GM19324 (cell line): ENCODE data around the gene SCARF2.
"Not testable (repeated sequence)": the region's sequence is repeated elsewhere in the genome, so short reads cannot be mapped to it uniquely, and the experiment has no call there.

Source experiments
- ATAC-seq: cut with Tn5 transposase; IDR thresholded peaks from one replicate; pipeline ENCODE4 v1.9.1; 2021; ENCODE audit warnings: mild to moderate bottlenecking, moderate library complexity; ENCODE audit not compliant: unreplicated experiment, low FRiP score

Gene SCARF2

DNA sequence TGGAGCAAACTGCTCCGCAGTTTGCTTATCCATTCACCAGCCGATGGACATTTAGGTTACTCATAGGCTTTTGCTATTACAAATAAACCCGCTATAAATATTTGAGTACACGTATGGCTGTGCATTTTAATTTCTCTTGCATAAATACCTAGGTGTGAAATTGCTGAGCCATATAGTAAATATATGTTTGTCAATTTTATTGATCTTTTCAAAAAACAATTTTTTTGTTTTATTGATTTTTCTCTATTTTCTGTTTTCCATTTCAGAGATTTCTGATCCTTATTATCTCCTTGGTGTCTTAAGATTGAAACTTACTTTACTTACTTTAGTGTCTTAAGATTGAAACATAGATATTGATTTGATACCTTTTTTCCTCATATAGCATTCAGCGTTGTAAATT is 39.2 kb downstream of the SCARF2 start:
- ATAC-seq, result no peak

- no peak for ATAC-seq
Observed at GRCh38 chr22:20397498-20397897, 40.1 kb downstream of the SCARF2 start.

GRCh38 chr22:20396639-20397038 is 41.0 kb downstream of the SCARF2 start:
- ATAC-seq, result no peak

DNA sequence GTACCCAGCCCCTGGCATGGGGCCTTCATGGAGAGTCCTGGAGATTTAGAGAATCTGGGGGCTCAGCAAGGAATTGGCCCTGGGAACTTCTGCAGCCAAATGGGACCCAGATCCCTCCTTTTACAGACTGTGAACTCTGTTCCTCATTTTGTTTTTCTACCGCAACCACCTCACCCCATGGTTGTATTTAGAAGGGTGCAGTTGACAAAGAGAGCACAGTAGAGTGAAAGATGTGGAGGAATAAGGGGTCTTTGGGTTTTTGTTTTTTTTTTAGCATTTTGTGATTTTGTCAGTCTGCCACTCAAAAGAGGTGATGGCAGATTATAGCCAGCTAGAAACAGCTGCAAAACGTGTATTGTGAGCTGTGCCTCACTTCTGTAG is 41.7 kb downstream of the SCARF2 start:
- no peak for ATAC-seq

DNA sequence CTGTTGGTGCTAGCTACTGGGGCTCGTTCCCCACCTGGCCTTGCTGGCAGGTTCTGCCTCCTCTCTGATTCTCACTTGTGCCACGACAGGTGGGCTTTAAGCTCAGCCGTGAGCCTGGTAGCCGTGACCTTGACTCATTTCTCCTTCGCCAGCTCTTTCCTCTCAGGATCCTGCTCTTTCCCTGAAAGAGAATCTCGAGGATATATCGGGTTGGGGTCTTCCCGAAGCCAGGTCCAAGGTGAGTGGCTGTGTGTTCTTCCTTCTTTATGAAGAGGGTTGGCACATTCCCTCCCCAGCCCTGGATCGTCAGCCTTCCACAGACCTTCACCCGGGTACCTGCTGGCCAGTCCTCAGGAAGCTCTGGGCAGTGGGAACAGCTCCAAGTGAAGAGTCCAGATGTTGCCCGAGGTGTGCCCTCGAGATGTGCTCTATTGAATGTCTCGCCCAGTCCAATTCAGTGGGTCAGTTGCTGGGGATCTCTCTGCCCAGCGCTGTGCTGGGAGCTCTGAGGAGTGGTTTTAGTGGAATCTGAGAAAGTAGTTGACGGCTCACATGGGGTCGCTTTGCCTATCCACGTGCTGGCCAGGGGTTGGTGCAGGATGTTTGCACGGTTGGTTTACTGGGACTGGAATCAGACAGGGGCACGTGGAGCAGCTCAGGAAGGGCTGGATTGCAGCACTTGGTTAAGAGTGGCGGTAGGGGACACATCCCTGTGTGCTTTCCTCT is 42.3 kb downstream of the SCARF2 start:
- ATAC-seq, result no peak

DNA sequence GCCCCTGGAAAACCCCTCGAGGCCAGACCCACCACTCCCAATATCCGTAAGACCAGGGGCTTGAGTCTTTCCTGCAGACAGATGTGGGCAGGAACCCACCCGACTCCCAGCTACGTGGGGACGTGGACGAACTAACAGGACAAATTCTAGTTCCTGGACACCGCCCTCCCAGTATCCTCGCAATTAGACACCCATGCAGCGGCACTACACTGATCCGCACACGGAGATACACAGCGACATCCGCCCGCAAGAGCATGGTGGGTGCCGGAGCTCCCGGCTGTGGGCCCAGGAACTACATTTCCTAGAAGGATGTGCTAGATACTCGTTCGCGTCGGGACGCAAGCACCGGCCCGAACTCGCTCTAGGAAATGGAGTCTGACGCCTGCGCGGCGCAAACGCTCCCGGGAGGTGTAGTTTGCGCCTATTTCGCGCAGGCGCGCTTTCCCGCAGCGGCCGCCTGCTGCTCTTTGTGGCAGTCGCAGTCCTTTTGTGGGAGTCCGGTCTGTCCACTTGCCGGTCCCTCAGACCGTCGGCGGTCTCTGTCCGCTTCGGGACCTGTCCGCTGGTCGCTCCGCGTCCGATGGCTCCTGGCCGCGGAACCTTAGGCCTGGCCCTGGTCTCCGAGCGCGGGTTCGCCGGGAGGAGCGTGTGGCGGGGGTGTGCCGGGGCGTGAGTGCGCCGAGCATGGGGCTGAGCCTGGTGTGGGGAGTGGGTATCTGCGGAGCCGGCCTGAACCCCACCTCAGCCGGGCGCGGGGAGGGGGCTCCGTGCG is 43.7 kb downstream of the SCARF2 start, which contains the start of gene ZNF74:
Gene ZNF74 (plus strand): TSS at position 447 of the 772 bp plus-strand sequence. CDS start 478 bp downstream, outside the sequence.
- peak; percentile 83 for ATAC-seq

DNA sequence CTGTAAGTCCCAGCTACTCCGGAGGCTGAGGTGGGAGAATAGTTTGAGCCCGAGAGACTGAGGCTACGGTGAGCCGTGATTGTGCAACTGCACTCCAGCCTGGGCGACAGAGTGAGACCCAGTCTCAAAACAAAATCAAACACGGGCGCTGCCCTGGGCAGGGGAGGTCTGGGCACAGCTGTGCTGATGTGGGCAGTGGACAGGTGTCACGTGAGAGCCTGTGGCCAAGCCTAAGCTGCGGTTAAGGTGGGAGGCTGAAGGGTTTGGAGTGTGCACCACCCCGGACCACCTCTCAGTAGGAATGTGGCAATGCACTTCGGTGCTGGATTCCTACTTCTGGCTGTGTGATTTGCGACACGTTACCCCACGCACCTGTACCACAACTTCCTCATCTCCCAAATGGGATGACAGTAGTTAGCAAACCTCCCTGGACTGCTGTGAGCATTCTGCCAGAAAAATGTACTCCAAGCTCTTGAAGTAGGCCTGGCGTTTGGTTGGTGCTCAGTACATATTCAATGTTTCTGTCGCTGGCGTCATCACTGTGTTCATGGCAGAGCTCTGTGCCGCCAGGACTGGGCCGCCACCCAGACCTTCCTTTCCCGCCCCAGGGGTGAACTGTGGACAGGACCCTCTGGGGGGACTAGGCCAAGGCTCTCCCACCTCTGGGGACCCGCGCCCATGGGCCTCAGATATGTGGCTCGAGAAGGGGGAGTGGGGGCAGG is 44.5 kb downstream of the SCARF2 start:
- no peak for ATAC-seq

DNA sequence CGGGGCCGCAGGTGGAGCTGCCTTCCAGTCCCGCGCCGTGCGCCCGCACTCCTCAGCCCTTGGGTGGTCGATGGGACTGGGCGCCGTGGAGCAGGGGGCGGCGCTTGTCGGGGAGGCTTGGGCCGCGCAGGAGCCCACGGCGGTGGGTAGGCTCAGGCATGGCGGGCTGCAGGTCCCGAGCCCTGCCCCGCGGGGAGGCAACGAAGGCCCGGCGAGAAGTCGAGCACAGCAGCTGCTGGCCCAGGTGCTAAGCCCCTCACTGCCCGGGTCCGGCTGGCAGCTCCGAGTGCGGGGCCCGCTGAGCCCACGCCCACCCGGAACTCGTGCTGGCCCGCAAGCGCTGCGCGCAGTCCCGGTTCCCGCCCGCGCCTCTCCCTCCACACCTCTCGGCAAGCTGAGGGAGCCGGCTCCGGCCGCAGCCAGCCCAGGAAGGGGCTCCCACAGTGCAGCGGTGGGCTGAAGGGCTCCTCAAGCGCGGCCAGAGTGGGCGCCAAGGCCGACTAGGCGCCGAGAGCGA is 45.2 kb downstream of the SCARF2 start:
- not testable (repeated sequence) for ATAC-seq

DNA sequence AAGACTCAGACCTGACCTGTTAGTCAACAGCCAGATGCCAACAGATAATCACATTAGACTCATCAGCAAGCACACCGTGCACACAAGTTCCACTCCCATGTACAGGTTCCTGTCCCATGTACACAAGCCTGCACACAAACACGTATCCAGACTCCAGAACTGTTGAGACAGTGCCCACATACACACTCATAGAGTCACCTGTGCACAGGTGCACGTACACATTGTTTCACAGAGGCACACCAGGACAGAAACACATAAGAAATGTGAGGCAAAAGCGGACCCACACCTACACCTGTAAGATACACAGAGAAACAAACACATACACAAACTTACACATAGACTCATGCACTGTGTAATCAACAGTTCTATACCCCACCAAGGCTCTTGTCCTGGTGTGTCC is 46.4 kb downstream of the SCARF2 start:
- no peak for ATAC-seq

- ATAC-seq, result no peak
Observed at GRCh38 chr22:20390394-20390907, 47.2 kb downstream of the SCARF2 start.

- no peak for ATAC-seq
Observed at GRCh38 chr22:20389288-20389687, 48.3 kb downstream of the SCARF2 start.

- no peak for ATAC-seq
Observed at GRCh38 chr22:20388200-20388599, 49.4 kb downstream of the SCARF2 start.

DNA sequence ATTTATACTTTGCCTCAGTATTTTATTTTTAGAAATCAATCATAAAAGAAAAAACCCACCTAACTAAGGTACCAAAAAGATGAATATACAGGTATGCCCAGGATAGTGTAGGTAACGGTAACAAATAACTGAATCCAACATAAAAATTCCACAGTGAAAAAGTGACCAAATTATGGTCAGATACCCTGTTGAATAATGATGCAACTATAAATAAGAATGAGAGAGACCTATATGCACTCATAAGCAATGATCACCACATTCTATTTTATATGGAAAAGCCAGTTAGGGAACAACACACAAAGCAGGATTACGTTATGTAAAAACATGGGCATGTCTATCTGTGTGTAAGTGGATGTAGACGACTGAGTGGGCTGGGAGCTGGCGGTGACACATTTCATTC is 50.7 kb downstream of the SCARF2 start:
- no peak for ATAC-seq

DNA sequence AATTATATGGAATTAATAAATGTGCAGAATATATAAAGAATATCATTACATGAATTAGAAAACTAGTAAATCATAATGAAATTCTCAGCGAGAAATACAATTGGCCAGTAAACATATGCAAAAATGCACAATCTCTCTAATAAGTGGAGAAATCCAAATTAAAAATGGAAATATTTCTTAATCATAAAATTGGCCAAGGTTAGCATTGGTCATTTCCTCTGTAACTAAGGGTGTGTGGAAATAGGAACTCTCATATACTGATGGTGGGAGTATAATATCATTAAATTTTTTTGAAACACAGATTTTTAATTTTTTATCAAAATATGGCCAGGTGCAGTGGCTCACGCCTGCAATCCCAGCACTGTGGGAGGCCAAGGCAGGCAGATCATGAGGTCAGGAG is 51.3 kb downstream of the SCARF2 start:
- ATAC-seq, result no peak

- no peak for ATAC-seq
Observed at GRCh38 chr22:20384865-20385264, 52.8 kb downstream of the SCARF2 start.

DNA sequence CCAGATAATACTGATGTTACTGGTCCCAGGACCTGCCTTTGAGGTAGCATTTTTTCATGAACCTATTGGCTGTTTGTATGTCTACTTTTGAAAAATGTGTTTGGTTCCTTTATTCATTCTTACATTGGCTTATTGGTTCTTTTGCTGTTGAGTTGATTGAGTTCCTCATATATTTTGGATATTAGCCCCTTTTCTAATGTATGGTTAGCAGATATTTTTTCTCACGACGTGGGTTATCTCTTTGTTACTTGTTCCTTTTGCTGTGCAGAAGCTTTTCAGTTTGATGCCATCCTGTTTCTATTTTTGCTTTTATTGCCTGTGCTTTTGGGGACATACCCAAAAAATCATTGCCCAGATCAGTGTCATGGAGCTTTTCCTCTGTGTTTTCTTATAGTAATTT is 53.5 kb downstream of the SCARF2 start:
- ATAC-seq, result no peak

GRCh38 chr22:20383538-20383937 is 54.1 kb downstream of the SCARF2 start:
- no peak for ATAC-seq

DNA sequence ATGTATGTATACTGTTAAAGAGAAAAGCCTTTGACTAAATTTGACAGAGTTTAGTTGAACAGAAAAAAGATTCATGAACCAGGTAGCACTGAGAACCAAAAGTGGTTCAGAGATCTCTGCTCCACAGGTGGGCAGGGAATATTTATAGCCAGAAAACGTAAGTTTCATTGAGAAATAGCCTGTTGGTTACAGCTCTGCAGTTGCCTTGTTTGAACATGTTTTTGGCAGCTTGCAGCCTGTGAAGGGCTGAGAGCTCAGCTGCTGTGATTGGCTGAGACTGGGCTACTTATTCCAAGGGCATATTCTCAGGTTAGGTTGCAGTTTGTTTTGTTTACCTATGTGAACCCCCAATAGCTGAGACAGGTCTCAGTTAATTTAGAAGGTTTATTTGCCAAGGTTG is 57.1 kb downstream of the SCARF2 start:
- ATAC-seq, result no peak

GRCh38 chr22:20378684-20379083 is 58.9 kb downstream of the SCARF2 start:
- not testable (repeated sequence) for ATAC-seq

DNA sequence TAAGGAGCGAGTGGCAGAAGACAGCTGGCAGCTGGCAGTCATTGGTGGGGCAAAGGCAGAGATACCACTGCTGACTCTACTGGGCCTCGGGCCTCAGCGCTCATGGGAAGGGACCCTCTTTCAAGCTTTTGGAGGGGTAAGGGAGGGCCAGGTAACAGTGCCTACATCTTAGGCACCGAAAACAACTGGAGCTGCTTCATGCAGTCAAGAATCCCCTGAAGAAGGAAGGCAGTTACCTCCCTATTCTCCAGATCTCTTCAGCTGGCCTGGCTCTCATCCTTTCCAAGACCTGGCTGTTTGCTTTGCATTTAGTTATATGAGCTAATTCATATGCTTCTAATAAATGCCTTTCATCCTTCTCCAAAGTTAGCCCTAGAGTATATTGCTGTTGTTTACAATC is 59.5 kb downstream of the SCARF2 start:
- no peak for ATAC-seq

- ATAC-seq, result not testable (repeated sequence)
Observed at GRCh38 chr22:20376983-20377382, 60.6 kb downstream of the SCARF2 start.
